GM19468 (cell line): Measurements from ENCODE around the gene CFAP74.

ENCODE experiments used
- ATAC-seq: cut with Tn5 transposase; IDR thresholded peaks from one replicate; pipeline ENCODE4 v1.9.1; 2021; ENCODE audit warnings: mild to moderate bottlenecking, moderate library complexity, moderate number of reproducible peaks; ENCODE audit not compliant: unreplicated experiment; ENCODE audit errors: extremely low read depth

The CFAP74 gene

DNA sequence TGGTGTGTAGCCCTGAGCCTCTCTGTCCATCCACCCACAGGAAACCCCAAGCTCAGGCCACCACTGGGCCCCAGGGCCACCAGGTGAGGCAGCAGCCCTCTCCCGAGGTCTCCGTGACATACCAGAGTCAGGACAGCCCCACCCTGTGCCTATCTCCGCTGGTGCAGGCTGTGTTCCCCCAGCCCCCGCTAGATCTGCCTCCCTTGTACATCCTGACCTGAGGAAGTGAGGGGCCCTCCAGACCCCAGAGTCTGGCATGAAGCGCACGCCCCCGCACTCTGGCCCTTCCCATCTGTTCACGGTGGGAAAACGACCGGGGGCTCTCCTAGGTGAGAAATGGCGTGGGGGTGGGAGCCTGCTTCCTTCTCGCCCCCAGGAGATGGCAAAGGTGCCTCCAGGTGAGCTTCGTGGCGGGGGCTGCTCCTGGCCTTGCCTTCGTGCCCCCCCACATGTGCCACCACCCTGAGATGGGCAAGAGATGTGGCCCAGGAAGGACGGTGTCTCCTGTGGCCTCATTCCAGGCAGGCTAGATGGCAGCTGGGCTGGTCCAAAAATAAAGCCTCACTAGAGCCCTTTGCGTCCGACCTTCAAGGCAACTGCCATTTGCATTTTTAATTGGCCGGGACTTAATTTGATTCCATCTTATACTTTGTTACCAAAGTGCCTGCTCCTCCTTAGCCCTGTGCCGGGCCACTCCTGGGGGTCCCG, 18.6 kb upstream of the CFAP74 start:
- no peak for ATAC-seq

DNA sequence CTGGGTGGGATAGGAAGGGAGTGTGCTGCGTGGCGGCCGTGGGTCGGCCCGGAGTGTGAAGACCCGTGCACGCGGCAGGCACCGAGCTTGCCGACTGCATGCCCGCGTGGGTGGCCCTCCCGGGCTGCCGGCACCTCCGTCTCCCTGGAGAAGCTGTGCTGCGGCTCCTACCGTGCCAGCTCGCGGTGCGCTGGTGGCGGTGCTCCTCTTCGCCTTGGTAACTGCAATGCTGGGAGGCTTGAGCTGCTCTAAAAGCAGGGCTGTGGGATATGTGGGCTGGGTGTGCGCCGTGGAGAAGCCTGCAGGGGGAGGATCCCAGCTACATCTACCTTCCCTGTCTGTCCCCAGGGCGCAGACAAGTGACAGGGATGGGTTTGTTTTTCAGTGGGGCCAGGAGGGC, 18.0 kb upstream of the CFAP74 start:
- ATAC-seq: no peak

DNA sequence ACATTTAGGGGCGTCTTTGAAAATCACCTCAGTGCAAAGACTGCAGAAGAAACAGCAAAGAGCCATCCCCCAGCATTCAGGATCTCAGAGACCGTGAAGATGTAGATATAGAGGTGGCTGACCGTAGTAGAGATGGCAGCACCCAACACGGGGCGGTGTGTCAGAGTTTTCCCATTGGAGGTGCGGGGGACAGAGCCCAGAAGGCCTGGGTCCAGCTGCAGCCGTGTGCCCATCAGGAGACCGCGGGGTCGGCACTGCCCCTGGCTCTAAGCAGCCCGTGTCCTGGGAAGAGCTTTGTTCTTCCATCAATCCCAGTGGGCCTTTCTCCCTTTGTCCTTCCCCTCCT, 16.7 kb upstream of the CFAP74 start:
- ATAC-seq: no peak

DNA sequence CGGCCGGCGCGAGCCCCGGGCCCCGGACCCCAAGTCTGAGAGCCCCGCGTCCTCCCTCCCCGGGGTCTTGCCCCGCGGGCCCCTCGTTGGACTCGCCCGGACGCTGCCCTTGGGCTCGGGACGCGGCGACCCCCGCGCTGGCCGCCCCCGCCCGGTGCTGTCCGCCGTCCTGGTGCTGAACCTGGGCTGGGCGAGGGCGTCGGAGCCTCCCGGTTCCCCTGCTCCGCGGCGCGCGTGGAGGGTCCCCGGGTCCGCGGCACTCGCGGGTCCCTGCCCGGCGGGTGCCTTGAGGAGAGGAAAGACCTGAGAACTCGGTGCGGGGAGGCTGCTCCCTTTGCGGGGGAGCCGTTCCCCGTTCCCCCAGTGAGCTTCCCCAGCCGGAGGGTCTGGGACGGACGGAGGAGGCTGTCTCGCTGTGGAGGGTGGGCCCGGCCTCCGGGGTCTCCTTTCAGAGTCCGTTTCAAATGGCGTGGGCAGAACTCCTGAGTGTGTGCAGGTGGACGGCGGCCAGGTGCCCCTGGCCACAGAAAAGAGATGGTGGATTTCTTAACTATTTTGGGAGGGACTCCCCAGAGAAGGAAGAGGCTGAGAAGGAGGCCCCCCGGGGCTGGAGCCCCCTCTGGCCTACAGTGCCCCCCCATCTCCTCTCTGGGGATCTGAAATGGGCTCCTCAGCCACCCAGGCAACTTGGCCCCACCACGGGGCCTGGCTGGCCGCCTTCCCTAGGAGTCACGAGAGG, 16.2 kb upstream of the CFAP74 start:
- no peak for ATAC-seq

DNA sequence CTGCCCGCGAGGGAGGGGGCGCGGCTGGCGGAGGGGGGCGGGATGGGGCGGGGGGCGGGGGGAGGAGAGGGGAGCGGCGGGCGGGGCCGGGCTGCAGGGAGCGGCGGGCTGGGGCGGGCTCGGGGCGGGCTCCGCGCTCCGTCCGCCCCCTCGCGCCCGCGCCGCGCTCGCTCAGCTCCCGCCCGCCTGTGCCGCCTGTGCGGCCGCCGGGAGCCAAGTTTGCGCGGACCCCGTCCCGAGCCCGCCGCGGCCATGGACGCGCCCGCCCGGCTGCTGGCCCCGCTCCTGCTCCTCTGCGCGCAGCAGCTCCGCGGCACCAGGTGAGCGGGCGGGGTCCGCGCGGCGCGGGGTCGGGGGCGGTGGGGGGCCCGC, 15.6 kb upstream of the CFAP74 start, which contains the start of gene GABRD:
Gene GABRD (plus strand): TSS at position 174 of the 372 bp plus-strand sequence. CDS start 79 bp downstream, at position 253.
- ATAC-seq: no peak

DNA sequence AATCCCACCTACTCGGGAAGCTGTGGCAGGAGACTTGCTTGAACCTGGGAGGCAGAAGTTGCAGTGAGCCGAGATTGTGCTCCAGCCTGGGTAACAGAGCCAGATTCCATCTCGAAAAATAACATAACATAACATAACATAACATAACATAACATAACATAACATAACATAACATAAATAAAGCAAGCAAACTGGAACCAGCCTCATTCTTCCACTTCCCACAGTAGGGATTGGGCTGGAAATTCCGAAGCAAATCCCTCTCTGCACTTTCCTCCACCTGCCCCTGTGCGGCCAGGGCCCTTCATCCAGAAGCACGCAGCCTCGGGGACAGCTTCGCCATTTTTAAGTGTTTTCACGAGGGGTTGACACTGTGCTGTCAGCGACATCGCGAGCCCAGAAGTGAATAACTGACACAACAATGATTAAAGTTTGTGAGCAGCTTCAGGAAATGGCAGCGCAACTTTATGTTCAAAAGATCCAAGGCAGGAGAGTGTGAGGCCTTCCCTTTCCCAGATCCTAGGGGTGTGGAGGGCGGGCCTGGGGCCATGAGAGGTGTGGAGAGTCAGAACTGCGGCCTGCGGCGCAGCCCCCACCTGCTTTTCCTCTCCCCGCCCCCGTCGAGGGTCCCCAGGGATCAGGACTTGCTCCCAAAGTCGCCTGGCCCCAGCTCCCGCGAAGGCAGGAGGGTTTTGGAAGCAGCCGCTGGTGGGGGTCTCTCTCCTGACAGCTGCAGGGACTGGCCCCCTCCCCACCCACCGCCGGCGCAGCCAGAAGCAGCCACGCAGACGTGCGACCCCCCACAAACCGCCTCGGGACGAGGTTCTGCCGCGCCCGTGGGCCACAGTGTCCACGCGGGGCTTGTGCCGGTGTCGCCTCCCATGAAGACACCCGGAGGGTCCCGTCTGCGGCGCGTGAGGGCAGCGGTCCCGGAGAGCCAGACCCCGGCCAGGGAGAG, 14.9 kb upstream of the CFAP74 start:
- ATAC-seq: no peak

DNA sequence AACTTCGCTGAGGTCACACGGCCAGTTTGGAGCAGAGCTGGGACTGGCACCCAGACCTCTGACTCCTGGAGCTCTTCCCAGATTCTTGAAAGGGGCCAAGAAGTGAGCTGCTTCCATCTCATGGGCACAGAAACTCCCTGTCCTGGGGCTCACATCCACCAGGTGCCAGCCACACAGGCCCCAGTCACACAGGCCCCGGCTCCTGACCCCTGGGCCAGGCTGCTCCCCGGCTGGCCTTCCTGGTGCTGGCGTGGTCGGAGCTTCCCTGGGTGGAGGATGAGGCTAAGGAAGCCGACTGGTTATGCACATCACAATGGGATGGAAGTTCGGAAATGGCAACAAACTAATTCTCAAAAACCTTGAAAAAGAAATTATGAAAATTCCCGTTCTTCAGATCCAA, 12.5 kb upstream of the CFAP74 start:
- no peak for ATAC-seq

DNA sequence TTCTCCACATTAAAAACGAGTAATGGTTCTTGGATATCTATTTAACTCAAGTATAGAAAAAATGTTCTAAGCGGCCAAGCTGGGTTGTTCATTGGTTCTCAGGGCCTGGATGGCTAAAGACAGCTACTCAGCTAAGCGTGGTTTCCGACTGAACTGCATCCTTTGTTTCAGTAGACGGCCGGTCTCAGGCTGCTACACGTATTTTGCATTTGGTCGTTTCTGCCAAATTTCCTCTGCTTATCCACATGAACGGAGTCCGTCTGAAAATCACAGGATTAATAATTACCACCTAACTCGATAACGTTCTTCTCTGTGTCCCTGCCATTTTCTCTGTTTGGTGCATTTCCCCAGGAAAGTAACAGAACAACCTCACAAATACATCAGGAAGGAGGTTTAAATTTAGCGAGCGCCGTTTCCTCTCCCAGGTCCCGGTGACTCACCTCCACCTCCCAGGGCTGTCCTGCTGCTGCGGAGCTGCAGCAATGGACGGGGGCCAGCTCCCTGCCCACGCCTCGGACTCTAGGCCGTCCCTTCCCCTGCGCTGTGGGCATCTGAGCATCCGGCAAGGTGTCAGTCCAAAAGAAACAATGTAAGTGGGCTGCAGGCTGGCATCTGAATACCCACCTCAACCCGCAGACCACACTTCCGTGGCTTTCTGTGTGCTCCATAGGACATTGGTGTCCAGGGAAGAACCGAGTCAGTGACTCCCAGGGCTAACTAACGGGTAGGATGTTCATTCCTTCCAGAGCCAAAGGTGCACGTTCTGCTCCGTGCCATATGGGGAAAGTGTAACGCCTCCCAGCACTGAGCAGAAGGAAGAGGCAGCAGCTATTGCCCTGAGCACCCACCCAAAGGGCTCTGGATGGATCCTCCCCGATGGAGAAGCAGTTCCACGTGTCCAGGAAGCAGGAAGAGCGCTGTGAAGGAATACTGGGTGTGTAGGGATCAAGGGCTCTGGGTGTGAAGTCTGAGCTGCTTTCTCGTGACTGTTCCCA, 11.5 kb upstream of the CFAP74 start:
- no peak for ATAC-seq

DNA sequence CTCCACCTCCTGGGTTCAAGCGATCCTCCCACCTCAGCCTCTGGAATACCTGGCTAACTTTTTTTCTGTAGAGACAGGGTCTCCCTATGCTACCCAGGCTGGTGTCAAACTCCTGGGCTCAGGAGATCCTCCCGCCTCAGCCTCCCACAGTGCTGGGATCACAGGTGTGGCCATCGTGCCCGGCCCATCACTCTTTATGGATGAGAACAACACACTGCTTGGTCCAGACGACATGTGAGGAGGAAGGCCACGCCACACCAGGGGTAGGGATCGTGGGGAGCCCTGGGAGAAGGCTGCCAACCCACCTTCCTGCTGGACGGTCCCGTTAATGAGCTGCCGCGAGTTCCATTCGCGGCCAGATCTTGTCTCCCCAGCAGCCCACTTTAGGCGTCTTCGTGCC, 10.6 kb upstream of the CFAP74 start:
- ATAC-seq: no peak

DNA sequence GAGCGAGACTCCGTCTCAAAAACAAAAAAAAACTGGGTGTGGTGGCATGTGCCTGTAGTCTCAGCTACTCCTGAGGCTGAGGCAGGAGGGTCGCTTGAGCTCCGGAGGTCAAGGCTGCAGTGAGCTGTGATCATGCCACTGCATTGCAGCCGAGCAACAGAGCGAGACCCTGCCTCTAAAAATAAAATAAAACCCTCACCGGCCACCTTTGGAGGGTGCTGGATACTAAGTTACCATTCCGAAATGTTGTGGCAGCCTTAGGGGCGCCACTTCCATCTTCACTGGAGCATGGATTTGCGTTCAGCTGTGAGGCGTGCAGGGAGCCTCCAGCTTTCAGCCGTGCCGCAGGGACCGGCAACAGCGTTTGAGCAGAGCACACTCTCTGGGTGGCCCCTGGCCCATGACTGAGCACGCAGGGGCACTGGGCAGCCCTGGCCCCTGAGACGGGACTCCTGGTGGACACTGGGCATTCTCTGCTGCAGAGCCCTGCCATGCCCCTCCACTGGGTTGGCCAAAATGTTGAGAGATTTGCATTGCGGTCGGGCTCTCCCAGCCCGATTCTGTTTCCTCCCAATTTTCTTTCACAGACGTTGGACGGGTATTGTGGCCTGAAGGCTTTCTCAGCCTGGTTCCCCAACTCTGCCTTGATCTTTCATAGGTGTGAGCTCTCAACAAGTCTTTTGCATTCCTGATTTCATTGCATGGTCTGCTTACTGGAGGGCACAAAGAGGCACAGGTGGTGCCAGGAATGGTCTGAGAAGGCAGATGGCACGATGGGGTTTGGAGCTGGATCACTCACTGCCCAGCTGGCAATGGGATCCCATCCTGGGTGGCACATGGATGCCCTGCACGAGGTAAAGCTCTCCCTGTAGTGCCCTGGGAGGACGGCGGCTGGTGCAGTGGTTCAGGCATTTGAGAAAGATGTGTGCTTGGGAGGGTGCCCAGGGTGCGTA, 5.8 kb upstream of the CFAP74 start:
- no peak for ATAC-seq

DNA sequence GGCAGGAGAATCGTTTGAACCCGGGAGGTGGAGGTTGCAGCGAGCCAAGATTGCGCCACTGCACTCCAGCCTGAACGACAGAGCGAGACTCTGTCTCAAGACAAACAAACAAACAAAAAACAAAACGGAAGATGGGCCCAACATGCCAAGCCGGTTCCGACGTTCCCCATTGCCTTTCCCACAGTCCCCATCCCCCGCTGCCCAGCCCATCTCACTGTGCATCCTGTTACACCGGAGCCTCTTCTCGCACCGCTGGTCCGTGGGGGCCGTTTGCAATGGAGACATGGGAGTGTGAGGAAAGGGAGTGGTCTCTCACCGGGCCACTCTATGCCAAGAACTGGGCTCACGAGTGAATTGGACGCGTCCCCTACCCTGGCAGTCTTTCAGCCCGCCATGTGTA, 1.3 kb upstream of the CFAP74 start:
- ATAC-seq: no peak

DNA sequence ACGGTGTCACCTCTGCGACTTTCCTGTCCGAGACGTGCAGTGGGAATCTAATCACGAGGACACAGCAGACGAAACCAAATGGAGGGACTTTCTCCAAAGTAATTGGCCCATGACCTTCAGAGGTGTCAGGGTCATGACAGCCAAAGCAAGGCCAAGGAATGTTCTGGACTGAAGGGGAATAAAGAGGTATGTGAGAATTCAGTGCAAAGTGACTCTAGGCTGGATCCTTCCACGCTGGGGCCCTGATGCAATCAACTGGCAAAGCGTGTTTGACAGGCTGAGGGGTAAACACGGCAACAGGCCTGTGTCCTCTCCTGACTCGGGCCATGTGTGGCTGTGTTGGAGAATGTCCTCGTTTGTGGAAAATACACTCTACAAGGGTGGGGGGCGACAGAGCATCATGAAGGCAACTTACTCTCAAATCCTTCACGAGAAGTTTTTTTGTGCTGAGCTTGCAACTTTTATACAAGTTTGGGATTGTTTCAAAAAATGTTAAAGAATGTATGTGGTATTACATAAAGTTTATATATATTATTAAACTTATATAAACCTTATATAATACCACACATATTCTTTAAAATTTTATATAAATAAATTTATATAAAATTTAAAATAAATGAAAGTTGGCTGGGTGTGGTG, 1.7 kb downstream of the CFAP74 start:
- ATAC-seq: no peak

DNA sequence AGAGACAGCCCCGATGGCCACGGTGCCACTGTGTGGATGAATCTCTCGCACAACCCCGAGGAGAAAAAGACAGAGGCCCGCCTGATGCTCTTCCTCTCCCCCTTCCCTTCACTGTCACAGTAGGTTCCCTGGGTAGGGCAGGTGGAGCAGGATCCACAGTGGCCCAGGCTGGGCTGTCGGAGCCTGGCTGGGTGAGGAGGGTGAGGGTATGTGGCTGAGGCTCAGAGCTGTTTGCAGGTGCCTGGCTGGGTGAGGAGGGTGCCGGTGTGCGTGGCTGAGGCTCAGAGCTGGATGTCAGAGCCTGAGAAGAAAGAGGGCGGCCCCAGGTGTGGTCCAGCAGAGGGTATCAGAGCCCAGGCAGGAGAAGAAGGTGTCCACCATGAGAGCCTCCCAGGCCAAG, 2.7 kb downstream of the CFAP74 start:
- no peak for ATAC-seq

DNA sequence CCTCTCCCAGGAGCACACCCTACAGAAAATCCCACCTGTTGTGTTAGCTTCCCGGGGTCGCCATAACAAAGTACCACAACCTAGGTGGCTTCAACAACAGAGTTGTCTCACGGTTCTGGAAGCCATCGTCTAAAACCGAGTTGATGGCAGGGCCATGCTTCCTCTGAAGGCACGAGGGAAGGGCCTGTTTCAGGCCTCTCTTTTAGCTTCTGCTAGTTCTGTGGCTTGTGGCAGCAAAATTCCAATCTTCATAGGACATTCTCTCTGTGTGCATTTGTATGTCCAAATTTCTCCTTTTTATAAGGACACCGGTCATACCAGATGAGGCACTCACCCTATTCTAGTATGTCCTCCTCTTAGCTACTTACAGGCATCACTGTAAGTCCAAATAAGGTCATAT, 3.2 kb downstream of the CFAP74 start:
- ATAC-seq: no peak

DNA sequence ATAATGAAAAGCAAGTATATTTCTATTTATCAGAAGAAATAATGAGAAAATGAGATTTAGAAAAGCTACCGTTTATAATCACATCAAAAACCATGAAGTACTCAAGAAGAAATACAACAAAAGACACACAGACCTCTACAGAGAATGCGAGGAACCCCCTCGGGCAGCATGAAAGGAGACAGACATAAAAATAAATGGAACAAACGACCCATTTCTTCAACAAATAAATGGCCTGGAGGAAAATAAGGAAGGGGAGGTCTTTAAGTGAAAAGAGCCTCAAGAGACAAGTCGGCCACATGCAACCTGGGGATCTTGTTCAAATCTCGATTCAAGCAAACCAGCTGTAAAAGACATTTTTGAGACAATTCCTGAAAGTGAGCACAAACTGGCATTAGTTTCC, 6.0 kb downstream of the CFAP74 start:
- no peak for ATAC-seq

DNA sequence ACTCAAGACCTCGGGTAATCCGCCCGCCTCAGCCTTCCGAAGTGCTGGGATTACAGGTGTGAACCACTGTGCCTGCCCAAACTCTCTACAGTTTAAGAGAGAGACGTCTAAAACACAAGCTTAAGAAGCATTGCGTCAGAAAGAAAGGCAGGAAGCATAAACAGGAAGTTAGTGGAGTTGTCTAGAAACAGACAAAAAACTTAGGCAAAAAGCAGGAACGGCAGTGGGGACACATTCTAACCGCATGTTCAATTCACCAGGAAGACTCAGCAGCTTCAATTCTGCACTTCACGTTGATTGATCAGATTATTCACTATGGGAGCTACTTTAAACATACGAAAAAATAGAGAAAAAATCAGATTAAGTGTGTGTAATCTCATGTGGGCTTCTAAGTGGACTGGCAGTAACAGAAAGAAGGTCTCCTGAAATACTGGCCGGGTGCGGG, 7.4 kb downstream of the CFAP74 start:
- no peak for ATAC-seq

DNA sequence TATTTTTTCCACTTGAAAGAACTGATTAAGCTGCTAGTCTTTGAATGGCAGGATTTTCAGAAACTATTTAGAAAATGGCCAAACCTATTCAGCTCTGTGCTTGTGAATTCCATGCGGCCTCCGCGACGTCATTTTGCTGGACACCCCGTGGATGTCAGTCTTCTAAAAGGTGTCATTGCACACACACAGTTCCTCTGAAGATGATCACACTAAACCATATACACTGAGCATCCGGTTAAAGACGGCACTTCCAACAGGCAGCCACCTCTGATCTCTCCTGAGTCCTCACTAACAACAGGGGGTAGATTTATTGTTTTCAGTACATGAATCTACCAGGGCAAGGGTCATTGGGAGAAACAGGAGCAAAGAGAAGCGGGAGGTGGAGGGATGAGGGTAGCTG, 9.1 kb downstream of the CFAP74 start:
- no peak for ATAC-seq

DNA sequence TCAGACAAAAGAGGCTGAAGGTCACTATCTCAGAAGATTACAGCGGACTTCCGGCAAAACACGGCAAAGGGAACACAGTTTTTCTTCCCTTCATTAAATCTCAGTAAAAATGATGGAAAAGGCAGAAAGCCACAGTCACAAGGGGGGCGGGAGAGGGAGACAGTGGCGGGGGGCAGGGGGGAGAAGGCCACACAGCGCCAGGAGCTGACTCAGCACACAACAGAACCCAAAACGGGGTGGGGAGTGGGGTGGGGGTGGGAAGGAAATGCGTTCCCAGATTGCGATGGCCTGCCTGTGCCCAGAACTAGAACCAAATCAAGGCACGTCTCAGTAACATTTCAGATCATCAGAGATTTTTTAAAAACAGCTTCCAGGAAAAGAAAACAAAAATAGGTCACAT, 13.4 kb downstream of the CFAP74 start:
- ATAC-seq: no peak
